NCI-H524 treated with DMSO at 0.1 percent for 48 hours (cell line): Measurements from ENCODE around the gene GLUD1.
A peak's percentile ranks its signal among the peaks of the same experiment; 100 is the strongest.
"Not testable (repeated sequence)": the region's sequence is repeated elsewhere in the genome, so short reads cannot be mapped to it uniquely, and the experiment has no call there.

Source experiments
- DNase-seq: peaks from one replicate; lab custom pipeline; 2025; lab: John Stamatoyannopoulos, UW

Gene GLUD1

DNA sequence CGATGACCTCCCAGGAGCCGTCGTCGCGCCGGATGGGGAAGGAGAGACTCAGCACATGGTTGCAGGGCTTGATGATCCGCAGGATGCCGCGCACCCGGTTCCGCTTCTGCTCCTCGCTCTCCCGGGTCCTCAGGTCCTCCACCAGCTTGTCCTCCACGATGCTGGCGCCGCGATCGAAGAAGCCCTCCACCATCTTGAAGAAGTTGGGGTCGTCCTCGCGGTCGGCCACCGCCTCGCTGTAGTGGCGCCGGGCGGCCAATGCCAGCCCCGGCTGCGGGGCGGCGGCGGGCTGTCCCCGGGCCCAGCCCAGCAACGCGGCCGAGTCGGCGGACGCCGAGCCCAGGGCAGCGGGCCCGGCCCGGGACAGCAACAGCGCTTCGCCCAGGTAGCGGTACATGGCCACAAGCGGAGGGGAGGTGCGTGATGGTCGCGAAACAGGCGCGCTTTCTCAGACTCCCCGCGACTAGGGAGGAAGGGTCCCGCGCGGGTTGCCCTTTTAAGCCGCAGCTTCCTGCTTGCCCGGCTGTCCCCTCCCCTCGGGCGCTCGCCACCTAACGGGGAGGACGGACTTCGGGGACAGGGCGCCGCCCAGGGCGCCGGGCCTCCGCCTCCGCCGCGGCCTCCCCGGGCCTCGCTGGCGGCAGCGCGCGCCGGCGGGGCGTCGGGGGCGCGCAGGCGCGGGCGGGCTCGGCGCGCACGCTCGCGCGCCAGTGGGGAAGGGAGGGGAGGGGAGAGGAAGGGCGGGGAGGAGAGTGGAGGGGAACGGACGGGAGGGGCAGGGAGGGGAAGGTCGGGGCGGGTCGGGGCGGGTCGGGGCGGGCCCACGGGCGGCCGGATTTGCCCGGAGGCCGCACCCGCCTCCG lies at the start of gene GLUD1, which contains the start of gene SHLD2:
GLUD1 (minus strand) TSS at position 471 of the 863 bp plus-strand sequence; CDS start at position 397, 74 bp downstream.
SHLD2 (plus strand) TSS at position 834 of the 863 bp plus-strand sequence. CDS start 56,149 bp downstream, outside the sequence.
- peak; percentile 13 for DNase-seq

DNA sequence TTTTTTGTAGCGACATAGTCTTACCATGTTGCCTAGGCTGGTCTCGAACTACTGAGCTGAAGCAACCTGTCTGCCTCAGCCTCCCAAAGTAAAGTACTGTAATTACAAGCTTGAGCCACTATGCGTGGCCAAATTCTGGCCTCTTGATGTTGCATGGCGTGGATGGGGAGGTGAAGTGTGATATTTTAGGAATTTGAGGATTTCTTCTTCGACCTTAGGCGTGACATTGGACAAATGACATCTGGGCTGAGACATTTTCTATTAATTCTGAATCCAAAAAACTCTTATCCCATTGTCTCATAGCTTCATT lies 48.4 kb upstream of the GLUD1 start:
- not testable (repeated sequence) for DNase-seq

DNA sequence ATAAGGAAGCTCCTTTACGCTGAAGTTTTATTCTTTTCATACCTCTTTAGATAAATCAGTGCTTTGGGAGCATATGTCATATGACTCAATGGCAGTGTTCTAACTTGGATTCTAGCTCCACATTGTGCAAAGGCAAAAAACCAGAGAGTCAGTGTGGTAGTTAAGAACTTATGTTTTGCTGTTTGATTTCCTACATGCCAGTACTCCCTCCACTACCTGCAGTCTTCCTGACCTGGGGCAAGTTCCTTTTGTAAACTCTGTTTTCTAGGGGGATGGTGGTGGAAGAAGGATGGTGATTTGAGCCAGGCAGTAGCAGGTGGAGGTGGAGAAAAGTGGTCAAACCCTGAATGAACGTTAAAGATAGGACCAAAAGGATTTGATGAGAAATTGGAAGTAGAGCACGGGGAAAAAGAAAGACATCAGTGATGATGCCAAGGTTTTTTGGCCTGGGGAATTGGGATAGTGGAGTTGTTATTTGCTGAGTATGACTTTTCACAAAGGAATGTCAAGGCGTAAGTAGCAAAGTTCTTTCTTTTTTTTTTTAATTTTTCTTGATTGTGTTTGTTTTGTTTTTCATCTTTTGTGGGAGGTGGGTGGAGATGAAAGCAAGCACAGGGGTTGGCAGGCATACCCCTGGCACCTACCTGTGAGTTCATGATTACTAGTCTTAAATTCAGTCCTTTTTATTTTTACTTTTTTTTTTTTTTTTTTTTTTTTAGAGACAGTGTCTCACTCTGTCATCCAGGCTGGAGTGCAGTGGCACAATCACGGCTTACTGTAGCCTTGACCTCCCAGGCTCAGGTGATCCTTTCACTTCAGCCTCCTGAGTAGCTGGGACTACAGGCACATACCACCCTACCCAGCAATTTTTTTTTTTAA lies 47.8 kb upstream of the GLUD1 start:
- not testable (repeated sequence) for DNase-seq

DNA sequence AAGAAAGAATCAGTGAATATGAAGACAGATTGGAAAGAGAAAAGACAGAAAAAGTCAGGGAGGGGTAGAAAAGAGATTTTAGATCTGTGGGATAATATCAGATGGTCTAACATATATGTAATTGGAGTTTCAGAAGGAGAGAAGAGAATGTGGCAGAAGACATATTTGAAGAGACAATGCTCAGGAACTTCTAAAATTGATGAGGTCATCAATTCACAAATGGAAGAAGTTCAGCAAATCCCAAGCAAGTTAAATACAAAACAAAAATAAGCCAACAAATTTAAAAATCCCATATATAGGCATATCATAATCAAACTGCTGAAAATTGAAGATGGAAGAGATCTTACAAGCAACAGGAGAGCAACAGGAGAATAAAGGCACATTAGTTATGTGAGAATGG lies 42.8 kb upstream of the GLUD1 start:
- DNase-seq, result not testable (repeated sequence)

DNA sequence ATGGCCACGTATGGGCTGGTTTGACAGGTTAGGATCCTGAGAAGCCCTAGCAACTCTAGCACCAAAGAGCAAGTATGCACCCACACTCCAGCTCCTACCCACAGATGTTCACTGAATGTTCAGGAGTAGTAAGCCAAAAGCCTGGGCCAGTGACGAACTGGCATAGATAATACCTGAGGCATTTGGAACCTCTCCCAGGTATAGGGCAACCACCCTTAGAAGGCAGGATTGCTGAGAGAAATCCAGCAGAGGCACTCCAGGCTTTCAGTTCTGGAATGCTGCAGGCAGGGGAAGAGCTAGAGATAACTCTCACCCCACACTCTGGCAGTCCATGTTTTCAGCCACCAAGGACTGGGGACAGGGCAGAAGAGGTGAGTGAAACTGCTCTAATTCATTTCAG lies 39.8 kb upstream of the GLUD1 start:
- DNase-seq, result not testable (repeated sequence)

DNA sequence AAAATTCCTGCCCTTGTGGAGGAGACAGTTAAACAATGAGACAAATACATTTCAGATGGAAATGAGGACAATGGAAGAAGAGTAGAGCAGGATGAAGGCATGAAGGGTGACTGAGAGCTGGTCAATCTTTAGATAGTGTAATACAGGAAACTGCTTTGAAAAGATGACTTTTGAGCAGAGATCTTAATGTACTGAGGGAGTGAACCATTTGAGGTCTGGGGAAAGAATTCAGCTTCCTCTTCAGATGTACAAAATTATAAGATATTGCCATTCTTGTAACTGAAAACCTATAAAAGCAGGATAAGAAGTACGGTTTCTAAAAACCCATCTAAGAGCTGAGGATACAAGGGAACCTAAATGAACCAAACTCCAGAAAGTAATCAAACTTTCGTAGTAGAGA lies 39.3 kb upstream of the GLUD1 start:
- not testable (repeated sequence) for DNase-seq

DNA sequence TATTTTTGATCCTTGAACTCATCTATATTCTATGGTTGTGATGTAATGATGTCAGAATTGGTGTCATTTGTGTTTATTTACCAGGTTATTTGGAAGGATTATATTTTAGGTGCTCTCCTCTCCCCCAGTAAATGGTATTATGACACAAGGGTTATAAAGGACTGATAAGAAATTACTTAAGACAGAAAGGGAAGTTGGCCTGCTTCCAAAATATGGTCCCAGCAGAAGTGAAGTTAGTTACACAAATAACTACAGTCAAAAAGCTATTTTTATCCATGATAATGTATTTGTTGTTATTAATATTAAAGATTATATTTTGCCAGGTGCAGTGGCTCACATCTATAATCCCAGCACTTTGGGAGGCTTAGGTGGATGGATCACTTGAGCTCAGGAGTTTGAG lies 37.5 kb upstream of the GLUD1 start:
- not testable (repeated sequence) for DNase-seq

DNA sequence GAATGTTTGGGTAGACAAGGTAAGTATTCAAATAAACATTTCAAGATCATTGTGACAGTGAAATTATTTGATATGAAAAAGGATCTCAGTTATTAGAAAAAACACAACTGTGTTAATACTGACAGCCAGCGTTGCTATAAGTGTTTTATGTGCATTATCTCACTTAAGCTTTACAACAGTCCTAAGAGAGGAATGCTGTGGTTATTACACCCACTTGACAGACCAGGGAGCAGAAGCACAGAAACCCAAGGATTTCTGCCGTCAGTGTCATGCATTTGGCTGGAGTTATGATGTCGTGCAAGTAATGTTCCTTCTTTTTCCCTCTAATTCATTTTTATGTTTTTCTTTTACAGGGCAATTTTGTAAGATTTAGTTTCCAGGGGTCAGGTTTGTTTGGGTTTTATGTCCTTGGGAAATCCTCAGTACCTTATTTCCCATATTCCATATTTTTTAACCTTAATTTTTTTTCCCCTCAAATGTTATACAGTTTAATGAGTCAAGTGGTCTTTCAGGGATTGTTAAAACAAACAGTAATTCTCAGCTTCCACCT lies 33.0 kb upstream of the GLUD1 start:
- not testable (repeated sequence) for DNase-seq

DNA sequence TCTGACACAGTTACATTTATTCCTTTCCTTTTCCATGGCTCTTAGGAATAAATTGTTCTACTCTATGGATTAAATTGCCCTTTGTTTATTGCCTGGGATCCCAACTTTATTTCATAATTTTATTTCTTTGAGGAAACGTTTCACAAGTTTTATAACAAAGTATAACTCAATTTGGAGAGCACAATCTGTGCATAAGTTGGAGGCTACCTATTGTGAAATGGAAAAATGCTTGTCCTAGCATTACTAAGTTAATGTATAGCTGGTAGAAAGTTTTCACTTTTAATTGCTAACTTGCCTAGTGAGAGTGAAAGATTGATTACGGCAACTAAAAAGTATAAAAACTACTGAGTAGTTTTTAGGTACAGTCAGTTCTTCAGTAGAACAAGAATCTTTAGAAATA lies 32.4 kb upstream of the GLUD1 start:
- DNase-seq, result not testable (repeated sequence)

DNA sequence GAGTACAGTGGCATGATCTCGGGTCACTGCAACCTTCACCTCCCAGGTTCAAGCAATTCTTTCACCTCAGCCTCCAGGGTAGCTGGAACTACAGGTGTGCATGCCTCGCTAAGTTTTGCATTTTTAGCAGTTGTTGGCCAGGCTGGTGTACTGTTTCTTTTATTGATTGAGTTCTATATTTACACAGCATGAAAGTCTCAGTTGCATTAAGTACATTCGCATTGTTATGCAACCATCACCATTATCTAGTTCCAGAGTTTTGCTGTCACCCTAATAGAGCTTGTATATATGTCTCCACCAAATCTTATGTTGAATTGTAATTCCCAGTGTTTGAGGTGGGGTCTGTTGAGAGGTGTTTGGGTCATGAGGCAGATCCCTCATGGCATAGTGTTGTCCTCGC lies 28.7 kb upstream of the GLUD1 start:
- not testable (repeated sequence) for DNase-seq

DNA sequence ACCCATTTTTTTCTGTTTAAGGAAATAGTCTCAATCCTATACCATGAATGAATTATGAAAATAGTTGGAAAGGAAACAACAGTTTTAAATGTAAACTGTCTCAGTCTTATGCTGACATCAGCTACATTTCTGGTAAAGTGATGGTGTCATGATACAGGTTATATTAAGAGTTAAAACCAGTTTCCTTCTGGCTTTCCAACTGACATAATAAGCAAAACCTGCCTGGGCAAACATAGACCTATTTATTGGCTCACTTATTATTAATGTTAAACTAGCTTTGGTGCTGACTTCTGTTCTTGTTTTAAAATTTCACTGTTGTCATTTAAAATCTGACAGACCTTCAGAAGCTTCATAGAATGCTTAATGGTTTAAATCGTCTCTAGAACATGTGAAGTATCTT lies 24.4 kb upstream of the GLUD1 start:
- not testable (repeated sequence) for DNase-seq

DNA sequence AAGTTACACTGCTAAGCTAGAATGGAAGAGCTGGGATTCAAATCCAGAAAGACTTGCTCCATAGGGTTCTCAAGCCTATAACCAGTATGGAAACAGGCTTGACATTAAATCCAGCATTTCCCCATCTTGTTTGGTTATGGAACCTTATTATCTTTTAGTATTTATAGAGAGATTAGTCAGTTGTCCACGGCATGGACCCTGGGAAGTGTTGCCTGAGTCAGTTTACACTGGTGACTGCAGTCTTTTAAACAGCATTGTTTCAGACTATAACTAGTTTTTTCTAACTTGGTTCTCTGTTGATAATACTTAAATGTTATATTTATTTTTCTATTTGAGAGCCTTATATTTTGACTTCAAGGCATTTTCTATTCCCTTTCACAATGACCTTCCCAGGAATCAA lies 23.5 kb upstream of the GLUD1 start:
- DNase-seq, result not testable (repeated sequence)

DNA sequence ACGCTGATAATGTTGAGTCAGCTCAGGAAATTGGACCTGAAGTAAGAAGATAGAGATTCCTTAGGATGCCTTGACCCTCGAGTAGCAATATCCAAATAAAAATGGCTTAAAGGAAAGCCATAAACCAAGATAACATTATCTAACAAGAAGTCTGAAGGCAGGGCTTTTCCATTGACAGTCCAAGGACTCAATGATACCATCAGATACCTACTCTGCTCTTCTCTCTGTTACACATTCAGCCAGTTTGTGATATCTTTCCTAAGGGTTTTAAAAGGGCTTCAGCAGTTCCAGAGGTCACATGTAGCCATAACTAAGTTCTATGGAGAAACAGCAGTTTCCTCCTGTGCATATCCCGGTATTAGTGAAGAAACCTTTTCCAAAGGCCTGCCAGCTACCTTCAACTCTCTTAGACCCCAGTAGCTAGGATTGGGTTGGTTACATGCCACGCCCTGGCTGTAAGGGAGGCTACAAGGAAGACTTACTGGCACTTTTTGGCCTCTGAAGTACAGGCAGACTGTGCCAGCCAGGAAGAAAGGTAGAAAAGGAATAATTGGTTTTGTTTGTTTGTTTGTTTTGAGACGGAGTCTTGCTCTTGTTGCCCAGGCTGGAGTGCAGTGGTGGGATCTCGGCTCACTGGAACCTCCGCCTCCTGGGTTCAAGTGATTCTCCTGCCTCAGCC lies 10.9 kb upstream of the GLUD1 start:
- DNase-seq, result no peak

DNA sequence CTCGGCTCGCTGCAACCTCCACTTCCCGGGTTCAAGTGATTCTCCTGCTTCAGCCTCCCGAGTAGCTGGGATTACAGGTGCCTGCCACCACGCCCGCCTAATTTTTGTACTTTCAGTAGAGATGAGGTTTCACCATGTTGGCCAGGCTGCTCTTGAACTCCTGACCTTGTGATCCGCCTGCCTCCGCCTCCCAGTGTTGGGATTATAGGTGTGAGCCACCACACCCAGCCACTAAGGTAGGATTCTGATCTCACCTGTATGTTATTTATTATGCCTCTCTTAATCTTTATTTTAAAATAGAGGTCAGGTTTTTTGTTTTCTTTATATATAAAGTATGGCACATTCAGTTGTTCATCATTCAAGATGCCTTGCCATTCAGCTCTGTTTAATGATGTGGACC lies 10.1 kb upstream of the GLUD1 start:
- not testable (repeated sequence) for DNase-seq

DNA sequence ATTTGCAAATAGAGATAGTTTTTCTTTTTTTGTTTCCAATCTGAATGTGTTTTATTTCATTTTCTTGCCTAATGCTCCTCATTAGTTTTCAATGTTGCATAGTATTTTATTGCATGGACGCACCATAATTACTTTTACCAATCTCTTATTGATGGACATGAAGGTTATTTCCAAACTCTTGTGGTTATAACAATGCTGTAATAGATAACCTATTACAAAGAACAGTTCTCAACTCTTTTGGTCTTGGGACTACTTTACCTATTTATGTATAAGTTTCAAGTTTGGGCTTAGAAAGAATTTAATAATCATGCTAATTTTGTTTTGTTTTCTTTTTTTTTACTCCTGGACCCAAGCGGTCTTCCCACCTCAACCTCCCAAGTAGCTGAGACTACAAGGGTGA lies 7.4 kb upstream of the GLUD1 start:
- no peak for DNase-seq

DNA sequence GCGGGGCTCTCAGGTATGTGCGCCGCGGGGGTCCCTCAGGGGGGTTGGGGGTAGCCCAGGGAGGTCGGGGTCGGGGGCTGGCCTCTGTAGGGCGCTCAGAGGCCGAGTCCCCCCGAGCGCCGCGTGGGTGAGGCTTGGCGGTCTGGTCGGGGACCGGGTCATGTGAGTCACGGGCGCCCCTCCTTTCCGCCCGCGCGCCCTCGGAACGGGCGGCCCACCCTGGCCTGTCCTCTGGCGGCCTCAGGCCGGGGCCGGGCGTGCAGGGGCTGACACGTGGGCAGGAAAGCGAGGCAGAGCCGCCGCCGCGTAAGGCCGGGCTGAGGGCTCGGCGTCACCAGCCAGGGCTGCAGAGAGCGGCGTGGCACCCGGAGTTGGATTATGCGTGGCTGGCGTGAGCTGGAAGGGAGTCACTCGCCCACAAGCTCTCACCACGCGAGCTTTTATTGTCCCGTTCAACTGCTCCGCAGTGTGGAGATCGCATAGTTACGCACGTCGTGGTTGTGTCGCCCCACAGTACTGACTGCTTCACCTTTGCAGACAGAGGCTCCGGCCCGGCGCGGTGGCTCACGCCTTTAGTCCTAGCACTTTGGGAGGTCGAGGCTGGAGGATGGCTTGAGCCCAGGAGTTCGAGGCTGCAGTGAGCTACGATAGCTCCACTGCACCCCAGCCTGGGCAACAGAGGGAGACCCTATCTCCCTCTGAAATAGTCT lies 748 bp upstream of the GLUD1 start:
- no peak for DNase-seq

DNA sequence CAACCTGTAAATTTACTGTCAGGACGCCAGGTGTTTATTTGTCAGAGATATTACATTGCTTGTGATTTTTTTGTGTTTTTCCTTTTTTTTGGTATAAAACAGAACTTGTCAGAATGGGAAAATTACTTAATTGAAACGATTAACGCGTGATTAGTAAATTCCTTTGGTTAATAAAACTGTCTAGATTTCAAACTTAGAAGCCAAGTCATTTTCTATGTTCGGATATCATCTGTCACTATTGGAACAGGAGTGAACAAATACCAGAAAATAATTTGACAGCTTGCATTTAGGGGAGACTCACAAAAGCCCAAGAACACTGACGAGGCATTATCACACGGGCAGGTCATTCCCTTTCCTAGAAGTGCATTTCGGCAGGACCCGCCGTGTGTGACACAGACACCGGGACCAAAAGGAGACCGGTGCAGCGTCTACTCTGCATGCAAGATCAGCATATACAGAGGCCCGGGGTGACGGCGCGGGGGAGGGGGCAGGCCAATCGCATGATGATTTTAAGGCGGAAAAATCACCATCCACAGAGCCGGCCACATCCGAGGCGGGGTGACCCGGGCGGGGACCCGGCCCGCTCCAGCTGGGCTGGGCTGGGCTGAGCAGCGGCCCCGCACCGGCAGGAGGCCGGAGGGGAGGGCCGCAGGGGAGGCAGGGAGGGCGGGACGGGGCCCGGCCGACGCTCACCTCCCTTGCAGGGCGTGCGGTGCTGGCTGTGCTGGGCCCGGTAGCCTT lies 841 bp downstream of the GLUD1 start:
- DNase-seq, result no peak

DNA sequence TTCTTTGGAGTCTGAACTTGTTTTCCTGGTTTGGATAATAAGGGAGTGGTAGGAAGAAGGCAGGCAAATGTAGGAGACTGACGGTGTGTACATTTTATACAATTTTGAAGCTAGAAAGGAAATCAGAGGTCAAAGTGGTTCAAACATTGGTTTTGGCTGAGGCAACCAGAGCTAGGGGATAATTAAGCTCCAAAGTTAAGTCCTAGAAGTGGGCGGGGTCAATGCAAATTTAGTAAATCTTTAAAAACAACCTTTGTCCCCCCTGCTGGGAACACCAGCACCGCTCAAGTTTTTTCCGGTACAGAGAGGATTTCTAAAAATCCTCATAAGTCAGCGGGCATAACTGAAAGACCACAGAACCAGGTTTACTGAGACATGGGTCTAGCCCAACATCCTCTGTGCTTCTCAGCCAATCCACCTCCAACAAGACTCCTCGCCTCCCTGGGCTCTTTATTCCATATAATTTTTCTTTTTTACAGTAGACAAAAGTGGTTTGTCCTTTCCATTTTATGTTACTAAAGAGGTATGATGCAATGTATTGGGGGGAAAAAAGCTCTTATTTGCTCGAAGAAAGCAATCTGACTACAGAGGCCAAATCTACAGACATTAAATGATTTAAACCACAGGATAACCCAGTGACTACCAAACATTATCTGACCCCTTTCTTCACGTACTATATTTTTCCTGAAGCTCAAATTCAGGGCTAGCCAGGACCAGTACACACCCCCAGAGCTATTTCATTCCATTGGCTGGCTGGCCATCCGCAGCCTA lies 1.6 kb downstream of the GLUD1 start:
- no peak for DNase-seq

DNA sequence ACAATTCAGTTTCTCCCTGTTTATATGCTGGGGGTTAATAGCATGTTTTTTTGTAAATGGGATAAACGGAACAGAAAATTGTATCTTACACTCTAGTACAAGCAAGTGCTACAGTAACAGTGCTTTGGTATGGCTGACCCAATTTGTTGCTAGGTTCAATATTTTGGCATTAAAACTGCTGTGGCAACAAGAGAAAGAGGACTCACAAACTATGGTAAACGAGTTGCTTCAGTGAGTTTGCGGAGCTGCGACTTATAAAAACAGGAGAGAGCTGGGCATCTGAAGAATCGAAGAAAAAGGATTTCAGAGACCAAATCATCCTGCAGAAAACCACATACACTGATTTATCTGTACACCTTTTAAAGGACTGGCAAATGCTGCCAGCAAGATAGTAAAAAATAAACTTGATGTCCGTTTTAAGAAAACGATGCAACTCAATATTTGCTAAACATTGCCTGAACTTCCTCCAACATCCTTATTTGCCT lies 2.2 kb downstream of the GLUD1 start:
- DNase-seq, result no peak

DNA sequence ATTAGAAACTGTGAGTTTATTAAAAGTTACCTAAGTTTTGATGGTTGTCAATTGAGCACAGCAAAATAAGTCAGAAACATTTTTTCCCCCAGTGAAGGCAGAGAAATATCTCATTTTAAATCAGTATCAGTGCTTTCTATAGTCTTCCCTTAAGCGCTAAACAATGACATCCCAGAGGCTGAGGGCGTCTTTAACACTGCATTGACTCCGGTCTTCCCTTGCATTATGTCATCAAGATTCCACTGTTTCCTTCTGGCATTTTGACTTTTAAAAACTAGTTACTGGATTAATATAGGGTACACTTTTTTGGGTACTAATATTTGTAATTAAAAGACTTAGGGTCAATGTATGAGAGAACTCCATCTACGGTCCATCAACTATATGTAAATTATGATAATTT lies 3.9 kb downstream of the GLUD1 start:
- DNase-seq, result no peak
